Fibroblast of gingiva (primary cell): Measurements from ENCODE around the gene PASK.

Experiments used
- DNase-seq: peaks from one replicate; pipeline ENCODE4 v3.0.0-alpha.2; 2011; ENCODE audit warnings: low read depth

Gene PASK

DNA sequence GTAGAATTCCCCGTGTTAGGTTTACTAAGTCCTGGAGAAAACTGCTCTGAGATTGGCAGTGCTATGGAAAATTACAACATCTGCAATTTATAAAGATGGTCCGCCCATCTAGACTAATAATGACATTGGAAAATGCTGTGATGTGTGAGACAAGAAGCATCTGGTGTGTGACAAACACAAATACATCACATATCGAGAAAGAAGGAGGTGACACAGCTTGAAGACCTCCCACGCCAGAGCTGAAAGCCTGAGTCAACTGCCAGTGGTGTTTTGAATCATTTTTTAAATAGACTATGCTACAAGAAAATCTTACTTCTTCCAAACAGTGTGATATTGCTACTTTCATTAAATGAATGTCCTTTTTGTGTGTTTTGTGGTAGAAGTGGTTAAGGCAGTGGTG, 30.6 kb upstream of the PASK start:
- DNase-seq = no peak

GRCh38 chr2:241178961-241179360, 29.7 kb upstream of the PASK start:
- no peak for DNase-seq

DNA sequence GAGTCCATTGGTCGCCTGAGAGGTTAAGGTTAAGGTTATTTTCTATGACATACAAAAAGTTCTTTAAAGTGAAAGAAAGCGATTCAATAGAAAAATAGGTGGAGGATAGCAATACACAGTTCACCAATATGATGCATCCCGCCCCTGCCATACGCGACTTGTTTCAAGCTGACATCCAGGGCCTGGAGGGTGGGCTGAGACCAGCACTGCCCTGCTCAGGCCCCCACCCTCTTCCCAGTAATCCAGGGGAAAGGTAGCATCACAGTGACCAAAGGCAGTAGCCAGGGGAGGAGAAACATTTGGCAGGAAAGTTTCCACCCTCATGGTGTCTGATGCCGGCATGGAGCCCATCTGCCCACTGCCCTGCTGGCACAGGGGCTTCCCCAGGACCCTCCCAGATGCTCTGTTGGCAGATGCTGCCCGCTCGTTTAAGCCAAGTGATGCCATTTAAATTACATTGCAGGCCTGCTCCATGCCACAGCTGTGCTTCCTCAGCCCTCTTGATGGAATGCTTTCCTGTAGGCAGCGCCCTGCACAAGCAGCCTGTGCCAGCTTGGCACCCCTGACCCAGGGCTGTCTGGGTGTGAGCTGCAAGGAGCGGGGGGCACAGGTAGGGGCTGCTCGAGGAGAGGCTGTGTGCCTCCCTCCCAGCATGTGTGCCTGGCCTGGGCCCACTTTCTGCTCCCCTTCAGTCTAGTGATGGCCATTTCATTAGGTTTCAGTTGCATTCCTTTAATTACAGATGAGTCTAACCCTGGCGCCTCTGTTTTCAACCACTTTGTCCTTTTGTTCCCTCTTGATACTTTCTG, 28.5 kb upstream of the PASK start:
- no peak for DNase-seq

DNA sequence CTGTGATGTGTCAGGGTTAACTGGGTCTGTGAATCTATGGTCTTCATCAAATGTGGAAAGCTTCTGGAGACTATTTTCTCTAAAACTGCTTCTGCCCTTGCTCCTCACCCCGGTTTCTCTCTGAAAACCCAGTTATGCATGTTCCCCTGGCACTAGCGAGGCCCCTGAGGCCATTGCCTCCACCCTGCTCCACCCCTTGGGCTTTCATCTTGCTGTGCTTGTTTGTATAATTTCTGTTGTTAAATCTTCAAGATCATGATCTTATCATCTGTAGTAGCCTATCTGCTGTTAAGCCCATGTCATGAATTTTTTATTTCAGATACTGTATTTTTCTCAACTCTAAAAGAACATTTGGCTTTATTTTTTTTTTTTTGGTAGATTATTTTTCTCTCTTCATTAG, 24.3 kb upstream of the PASK start:
- no peak for DNase-seq

DNA sequence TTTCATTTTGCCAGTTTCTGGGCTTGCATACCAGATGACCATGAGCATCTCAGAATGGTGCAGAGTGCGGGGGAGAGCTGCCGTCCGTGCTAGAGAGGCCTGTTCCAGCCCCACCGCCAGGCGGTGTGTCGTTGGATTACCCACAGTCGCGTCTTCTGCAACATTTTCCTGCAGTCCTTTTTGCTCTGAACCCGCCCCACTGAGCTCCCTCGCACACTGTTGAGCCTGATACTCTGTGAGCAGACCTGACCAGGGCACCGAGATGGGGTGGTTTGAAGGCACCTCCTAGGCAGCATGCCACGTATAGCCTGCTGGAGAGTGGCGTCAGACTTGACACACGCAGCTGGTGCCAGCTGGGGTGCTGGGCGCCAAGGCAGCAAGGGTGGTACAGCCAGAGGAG, 19.1 kb upstream of the PASK start:
- no peak for DNase-seq

- DNase-seq = no peak
Measured at GRCh38 chr2:241163601-241164118, 14.4 kb upstream of the PASK start.

DNA sequence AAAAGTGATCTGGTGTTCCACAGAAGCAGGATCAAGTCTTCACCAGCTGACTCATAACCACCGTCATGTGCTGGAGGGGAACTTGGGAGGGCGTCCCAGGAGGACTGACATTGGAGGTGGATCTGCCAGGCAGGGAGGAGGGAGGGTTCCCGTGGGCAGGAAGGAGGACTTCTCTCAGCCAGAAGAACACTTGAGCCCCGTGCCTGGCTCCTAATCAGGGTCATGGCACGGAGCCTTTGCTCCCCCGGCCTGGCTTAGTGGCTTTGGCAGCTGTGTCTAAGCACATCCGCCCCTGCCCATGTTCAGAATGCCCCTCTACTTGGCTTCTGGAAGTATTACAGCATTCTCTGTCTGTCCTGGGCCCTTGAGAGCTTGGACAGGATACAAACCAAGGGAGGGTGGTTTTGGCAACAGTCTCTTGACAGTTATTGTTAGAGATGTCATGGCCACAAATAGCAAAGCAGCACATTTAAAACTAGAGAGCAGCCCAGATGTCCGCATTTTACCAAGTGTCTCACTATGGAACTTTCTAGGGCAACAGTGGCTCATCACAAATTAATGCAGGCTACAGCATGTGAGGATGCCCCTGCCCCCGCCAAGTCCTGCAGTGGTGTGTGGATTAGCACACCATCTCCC, 12.5 kb upstream of the PASK start:
- DNase-seq = peak; percentile 99

DNA sequence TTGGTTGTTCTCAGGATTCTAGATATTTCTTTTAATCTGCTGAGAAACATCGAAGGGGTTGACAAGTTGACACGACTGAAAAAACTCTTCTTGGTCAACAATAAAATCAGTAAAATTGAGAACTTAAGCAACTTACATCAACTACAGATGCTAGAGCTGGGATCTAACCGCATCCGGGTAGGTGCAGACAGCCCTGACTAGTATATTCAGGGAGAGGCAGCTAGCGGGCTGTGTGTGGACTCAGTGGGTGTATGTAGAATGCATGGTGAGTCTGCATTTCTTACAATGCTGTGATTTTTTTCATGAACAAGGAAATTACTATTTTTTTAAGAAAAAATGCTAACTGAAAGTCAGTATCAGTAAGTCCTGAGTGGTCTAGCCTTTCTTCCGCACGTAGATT, 11.0 kb upstream of the PASK start:
- no peak for DNase-seq

GRCh38 chr2:241159116-241159515, 9.8 kb upstream of the PASK start:
- no peak for DNase-seq

GRCh38 chr2:241158546-241158900, 9.3 kb upstream of the PASK start:
- DNase-seq = no peak

DNA sequence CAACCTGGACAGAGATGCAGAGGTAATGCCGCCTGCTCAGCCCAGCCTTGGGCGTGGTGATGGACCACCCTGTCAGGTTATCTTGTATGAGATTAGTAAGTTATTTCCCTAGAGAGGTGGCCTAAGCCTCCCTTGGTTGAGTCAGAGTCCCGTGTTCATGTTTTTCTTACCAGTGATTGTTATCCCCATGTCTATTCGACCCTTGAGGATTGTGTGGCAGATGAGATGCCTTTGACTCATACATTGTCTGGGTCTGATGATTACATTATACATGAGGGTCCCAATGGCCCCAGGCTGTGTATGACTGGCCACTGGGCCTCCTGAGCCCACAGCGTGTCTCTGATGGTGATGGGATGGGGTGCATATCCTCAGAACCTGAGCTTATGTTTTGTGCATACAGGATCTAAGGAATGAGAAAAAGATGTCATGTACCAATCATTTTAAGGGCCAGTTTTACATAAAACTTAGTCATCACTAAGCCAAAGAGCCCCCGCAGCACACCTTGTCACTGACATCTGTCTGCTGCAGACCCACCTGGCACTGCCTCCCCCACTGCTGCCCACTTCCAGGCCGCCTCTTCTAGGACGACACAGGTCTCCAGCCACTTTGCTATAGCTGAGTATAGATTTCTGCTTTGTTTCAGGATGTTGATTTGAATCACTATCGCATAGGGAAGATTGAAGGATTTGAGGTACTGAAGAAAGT, 8.7 kb upstream of the PASK start:
- DNase-seq = no peak

- no peak for DNase-seq
Measured at GRCh38 chr2:241156971-241157441, 7.7 kb upstream of the PASK start.

DNA sequence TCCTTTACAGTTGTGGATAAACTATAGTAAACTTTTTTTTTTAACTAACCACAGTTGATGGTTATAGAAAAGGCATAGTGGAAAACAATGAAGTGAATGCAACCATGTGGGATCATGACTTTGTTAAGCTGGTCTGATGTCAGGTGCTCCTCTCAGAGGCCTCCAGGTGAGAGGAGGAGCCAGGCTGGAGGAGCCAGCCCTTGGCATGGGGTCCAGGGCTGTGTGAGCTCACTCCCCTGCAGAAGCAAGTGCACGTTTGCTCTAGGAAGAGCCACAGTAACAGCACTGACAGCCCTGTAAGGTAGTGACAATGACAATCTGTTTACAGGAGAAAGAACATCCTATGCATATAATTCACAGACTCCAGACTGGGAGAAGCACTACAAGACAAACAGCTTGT, 6.7 kb upstream of the PASK start:
- no peak for DNase-seq

GRCh38 chr2:241154915-241155314, 5.6 kb upstream of the PASK start:
- no peak for DNase-seq

DNA sequence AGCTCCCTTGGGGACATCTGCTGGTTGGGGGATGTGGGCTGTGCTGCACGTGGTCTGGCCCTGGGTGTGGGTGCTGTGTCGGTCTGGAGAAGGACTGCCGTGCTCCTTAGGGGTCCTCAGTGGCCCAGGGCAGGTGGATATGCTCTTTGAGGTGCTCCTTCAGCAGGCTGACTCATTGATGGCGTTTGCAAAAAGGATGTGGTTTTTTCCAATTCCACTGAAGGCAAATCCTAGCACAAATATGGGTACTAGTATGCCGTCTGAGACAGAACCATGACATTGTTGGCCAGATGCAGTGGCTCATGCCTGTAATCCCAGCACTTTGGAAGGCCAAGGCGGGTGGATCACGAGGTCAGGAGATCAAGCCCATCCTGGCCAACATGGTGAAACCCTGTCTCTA, 4.3 kb upstream of the PASK start:
- no peak for DNase-seq

DNA sequence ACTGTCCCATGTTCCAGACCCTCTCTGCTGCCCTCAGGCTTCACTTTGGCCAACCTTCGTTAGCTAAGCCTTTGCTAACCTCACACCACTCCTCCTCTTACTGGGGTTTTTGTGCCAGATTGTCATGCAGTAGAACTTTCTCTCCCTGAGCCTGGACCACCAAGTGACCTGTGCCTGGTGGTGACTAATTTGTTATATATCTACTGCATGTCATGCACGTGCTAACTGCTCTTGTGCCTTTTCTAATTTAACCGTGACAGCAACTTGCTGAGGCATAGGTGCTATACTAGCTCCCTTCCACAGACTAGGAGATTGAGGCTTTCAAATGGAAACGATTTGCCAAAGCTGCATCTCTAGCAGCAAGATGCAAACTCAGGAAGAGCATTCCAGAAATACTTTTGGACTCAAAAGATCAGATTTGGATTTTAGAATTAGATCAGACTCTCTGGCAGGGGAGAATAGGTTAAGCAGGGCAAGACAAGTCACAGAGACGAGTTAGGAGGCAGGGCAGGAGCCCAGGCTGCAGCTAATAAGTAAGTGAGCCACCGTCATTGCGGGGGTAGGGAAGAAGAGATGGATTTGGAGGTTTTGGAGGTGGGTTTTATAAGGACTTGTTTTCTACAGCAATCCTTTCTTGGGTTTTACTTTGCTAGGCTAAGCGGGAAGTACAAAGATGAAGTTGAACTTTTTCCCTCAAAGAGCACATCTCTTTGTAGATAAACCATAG, 2.8 kb upstream of the PASK start:
- no peak for DNase-seq

- no peak for DNase-seq
Measured at GRCh38 chr2:241150660-241151530, 1.6 kb upstream of the PASK start.

- peak; percentile 87 for DNase-seq
Measured at GRCh38 chr2:241149925-241150659, 820 bp upstream of the PASK start, which contains the start of gene PPP1R7. Gene PPP1R7 (plus strand): TSS chr2:241150467. CDS start chr2:241150496, 29 bp downstream.

DNA sequence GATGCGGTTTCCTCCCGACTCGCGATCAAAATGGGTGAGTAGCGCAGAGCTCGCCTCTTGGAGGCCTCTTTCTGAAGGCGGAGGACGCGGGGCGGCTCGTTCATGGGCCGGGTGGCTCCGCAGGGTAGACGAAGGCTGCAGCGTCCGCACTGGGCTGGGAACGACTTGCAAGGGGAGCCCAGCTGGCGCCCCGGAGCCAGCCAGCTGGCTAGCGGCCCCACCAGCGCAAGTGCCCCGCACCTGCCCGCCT, 328 bp upstream of the PASK start:
- no peak for DNase-seq

GRCh38 chr2:241148239-241148638, 1.0 kb downstream of the PASK start:
- DNase-seq = no peak

GRCh38 chr2:241147336-241147735, 1.9 kb downstream of the PASK start:
- DNase-seq = no peak
